Stomach (tissue), 9 donors: ENCODE results near the gene ATP6V0E2. TPM values are rescaled to one million over a fixed set of nuclear protein-coding genes. Genes with fewer than 3 reads are reported as not detected.

ENCODE experiments used
- DNase-seq, 2 donors: peaks; one replicate each; pipeline versions ENCODE4 v3.0.0 to v3.0.0-alpha.2; 2013 to 2019
- H3K27ac ChIP-seq, 5 donors: fragments of 200-600 bp in 4 of 5; sonication (generic) in 4 of 5; one replicate each; pipeline ENCODE4 v1.5.1; 2013 to 2019; ENCODE audit warnings: mild to moderate bottlenecking in 1 of 5, moderate library complexity in 1 of 5
- H3K27me3 ChIP-seq, 3 donors: fragments of 200-600 bp; sonication (generic); one replicate each; pipeline ENCODE4 v1.5.1; 2017 to 2019; ENCODE audit warnings: mixed run types in 1 of 3
- H3K36me3 ChIP-seq, 4 donors: fragments of 200-600 bp; sonication (generic); 1 replicate in 3 of 4; 2 replicates in 1 of 4; pipeline ENCODE4 v1.5.1; 2016 to 2019
- H3K4me1 ChIP-seq, 4 donors: fragments of 200-600 bp; sonication (generic); one replicate each; pipeline ENCODE4 v1.5.1; 2016 to 2019
- H3K4me3 ChIP-seq, 4 donors: fragments of 200-600 bp; sonication (generic) in 3 of 4; one replicate each; pipeline ENCODE4 v1.5.1; 2016 to 2019; ENCODE audit warnings: mild to moderate bottlenecking in 1 of 4
- H3K9me3 ChIP-seq, 4 donors: fragments of 200-600 bp; sonication (generic); one replicate each; pipeline ENCODE4 v1.5.1; 2016 to 2019
- CTCF ChIP-seq, 7 experiments: fragments of 450-650 bp in 4 of 7; fragments of 200-600 bp in 3 of 7; sonication (generic) in 3 of 7; IDR thresholded peaks; one replicate each; pipeline ENCODE4 v1.5.1; 2016 to 2019; ENCODE audit warnings: antibody characterized with exemption in 7 of 7, control low read depth in 2 of 7, mild to moderate bottlenecking in 1 of 7
- EP300 ChIP-seq: sonication (generic); formaldehyde crosslinking; IDR thresholded peaks from one replicate; pipeline ENCODE4 v1.6.1; 2017; ENCODE audit warnings: antibody characterized with exemption
- POLR2A ChIP-seq, 4 donors: fragments of 450-650 bp; IDR thresholded peaks; one replicate each; pipeline ENCODE4 v1.6.1; 2016; ENCODE audit warnings: antibody characterized with exemption in 4 of 4, control low read depth in 2 of 4, mild to moderate bottlenecking in 1 of 4, moderate library complexity in 1 of 4
- POLR2AphosphoS5 ChIP-seq, 3 donors: sonication (generic); formaldehyde crosslinking; IDR thresholded peaks; one replicate each; pipeline ENCODE4 v1.6.1; 2016; ENCODE audit warnings: antibody characterized with exemption in 3 of 3
- WGBS, 5 donors: extraction: QIAGEN DNeasy Blood & Tissue Kit in 3 of 5; methylation state at CpG; one replicate each; pipeline versions ENCODE4 v1.1.5 to v1.1.7; 2013 to 2018; 5-methylcytosine and 5-hydroxymethylcytosine counted together
- intact Hi-C: fragments of 100-400 bp; cut with DNase I; formaldehyde crosslinking; loops from one replicate; pipeline ENCODE4 v1.15.1; 2023; ENCODE audit warnings: low total_unique reads
- polyA plus RNA-seq, 3 donors: library from polyadenylated mRNA; stranded (reverse); fragments of 200-250 nt; gene quantifications; one replicate each; pipeline ENCODE4 v1.2.3, GENCODE V29; 2013
- total RNA-seq, 5 donors: library from RNA; depleted of rRNA; stranded (reverse); fragments of >200 nt; gene quantifications; one replicate each; pipeline versions ENCODE4 v1.1.0 to v1.2.3, GENCODE V29; 2014 to 2016
- donor health status: healthy with polysubstance abuse.
- donor health status: Bipolar disorder and iron deficiency.
- donor health status: healthy.

Gene ATP6V0E2
- total and polyA plus RNA-seq, 8 donors = 5.1 to 83.5 (median 17.1) TPM; not detected in 1

DNA sequence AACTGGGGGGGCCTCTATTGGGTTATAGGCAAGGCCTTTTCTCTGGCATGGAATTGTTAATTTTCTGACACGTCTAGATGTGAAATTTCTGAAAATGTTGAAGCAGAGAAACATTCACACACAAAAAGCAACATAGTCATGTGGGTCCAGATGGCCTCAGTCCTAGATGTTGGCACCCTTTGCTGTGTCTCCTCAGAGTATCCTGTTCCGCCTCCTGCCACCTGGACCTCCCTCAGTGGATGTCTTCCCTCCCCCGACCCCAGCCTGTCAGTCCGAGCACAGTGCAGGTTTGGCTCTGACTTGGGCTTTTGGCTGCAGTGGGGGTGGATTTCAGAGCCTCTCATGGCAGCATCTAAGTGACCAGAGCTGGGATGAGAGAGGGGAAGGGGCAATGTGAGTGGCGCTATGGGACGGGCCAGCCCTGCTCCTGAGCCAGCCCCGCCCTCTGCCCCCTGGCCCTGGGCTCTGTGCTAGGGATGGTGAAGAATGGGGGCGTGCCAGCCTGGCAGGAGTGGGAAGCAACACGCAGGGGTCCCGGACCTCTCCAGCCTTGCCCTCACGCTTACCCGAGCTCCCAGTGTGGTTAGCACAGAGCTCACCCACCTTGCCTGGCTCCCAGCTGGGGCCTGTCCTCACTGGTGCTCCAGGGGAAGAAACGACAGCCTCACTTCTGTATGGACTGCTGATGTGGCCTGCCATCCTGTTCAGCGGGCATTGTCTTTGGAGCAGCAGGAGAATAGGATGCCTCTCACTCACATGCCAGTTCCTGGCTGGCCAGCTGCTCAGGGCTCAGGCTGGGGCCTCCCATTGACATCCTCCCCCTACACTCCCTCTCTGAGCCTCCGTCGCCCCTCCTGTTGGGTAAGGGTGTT lies 6.2 kb downstream of the ATP6V0E2 start:
- no peak overlapping the region for H3K27ac ChIP-seq
- peaks cover 11 to 36% (median 25%) of the 10 kb centered on the region in 4 donors for H3K4me1 ChIP-seq
- DNase-seq = peak in 1 of 2 donors; percentile 3
- H3K4me3 ChIP-seq = no peak overlapping the region
- no peaks in the 10 kb centered on the region for H3K27me3 ChIP-seq
- intact Hi-C loops = no loop called here
- 91 to 94% (median 93%) methylated on average over 14 to 16 of the region's 16 CpGs for WGBS, 5 donors
- peaks cover 0 to 42% (median 12%) of the 10 kb centered on the region in 4 donors for H3K36me3 ChIP-seq
- H3K9me3 ChIP-seq = no peaks in the 10 kb centered on the region
- TF ChIP-seq EP300 (no peak), POLR2A (IDR thresholded peaks at IDR 0.05) (no peak), CTCF (IDR thresholded peaks at IDR 0.05) (no peak), POLR2AphosphoS5 (IDR thresholded peaks at IDR 0.05) (no peak)

DNA sequence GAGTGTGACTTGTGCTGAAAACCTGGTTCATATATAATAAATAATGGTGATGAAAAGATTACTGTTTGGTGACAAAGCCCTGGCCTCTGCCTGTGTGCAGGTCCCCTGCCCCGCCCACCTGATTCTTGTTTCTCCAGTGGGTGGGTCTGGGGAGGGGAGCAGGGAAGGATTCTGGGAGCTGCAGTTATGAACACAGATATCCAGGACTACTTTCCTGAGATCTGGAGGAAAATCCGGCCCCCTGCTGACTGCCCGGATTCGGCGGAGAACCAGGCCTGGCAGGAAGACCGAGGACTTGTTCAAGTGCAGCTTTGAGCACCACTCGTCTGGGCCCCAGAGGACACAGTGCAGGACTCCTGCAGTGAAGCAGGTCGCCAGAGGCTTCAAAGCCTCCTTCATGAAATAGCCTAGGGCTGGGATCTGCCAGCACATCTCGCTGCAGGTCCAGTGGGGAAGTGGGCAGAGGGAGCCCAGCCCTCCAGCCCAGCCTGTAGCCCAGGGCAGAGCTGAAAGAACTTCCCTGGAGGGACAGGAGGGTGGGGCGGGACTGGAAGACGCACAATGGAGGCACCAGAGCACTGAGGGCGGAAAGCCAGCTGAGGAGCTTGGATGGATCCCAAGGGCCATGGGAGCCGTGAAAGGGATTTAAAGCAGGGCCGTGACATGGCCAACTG lies 7.0 kb downstream of the ATP6V0E2 start:
- intact Hi-C loops = no loop called here
- peaks cover 11 to 28% (median 27%) of the 10 kb centered on the region in 4 donors for H3K4me1 ChIP-seq
- no peak overlapping the region for H3K4me3 ChIP-seq
- 78 to 92% (median 82%) methylated on average over 11 to 14 of the region's 14 CpGs for WGBS, 5 donors
- H3K27me3 ChIP-seq = no peaks in the 10 kb centered on the region
- peaks cover 0 to 42% (median 12%) of the 10 kb centered on the region in 4 donors for H3K36me3 ChIP-seq
- no peak for TF ChIP-seq POLR2AphosphoS5 (IDR thresholded peaks at IDR 0.05)
- no peak for TF ChIP-seq EP300
- TF ChIP-seq CTCF (IDR thresholded peaks at IDR 0.05) = no peak
- TF ChIP-seq POLR2A (IDR thresholded peaks at IDR 0.05) = no peak
- peak in 1 of 2 donors; percentile 36 for DNase-seq
- no peaks in the 10 kb centered on the region for H3K9me3 ChIP-seq
- no peak overlapping the region for H3K27ac ChIP-seq

DNA sequence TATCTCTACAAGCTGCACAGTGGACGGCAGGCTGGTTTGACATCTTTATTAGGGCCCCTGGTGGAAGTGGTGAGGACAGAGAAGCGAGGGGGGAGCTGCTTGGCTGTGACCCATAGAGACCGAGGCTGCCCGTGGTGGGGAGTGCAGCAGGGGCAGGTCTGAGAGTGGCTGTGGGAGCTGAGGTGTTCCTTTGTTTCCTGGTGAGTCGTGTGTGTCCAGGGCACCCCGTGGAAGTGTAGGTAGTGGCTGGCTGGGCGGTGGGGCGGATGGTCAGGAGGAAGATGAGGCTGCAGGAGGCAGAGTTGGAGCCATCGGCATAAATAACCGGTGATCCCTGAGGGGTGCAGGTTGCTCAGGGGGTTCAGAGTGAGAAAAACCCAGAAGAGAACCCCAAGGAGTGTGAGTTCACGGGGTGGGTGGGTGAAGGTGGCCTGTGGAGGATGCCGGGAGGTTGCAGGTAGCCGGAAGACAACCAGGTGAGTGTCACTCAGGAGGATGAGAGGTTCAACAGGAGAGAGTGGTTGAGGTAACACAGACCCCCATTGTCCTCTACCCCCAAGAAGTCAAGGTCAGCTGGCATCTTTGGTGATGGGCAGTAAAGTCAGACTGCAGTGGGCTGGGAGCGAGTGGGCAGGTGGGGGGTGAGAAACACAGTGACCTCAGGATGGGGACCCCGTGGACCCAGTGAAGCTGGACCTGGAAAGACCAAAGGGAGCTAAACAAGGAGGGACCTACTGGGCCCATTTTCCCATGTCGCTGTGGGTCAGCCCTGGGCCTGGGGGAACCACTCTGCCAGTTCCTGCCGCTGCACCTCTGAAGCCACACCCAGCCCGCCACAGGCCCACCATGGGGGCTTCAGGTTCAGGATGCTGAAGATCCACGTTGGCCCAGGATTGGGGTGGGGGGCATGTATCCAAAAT lies 7.8 kb downstream of the ATP6V0E2 start:
- Histone ChIP-seq H3K4me1 (peaks cover 11 to 29% (median 27%) of the 10 kb centered on the region in 4 donors), H3K9me3 (no peaks in the 10 kb centered on the region), H3K27me3 (no peaks in the 10 kb centered on the region), H3K4me3 (no peak overlapping the region), H3K27ac (no peak overlapping the region), H3K36me3 (peaks cover 0 to 37% (median 12%) of the 10 kb centered on the region in 4 donors)
- WGBS, 5 donors = 81 to 88% (median 84%) methylated on average over 18 to 19 of the region's 19 CpGs
- intact Hi-C loops = no loop called here
- TF ChIP-seq POLR2AphosphoS5 (IDR thresholded peaks at IDR 0.05) (no peak), EP300 (no peak)
- no peak for DNase-seq

- Histone ChIP-seq H3K27ac (no peak overlapping the region), H3K4me3 (no peak overlapping the region), H3K36me3 (peaks cover 0 to 30% (median 12%) of the 10 kb centered on the region in 4 donors), H3K27me3 (no peaks in the 10 kb centered on the region), H3K9me3 (no peaks in the 10 kb centered on the region), H3K4me1 (peaks cover 11 to 29% (median 27%) of the 10 kb centered on the region in 4 donors)
- DNase-seq = peak in 1 of 2 donors; percentile 48
- intact Hi-C loops = no loop called here
- TF ChIP-seq EP300 (no peak), POLR2A (IDR thresholded peaks at IDR 0.05) (no peak), CTCF (IDR thresholded peaks at IDR 0.05) (no peak), POLR2AphosphoS5 (IDR thresholded peaks at IDR 0.05) (no peak)
- 68 to 72% (median 69%) methylated on average over 11 of the region's 11 CpGs for WGBS, 5 donors
These were observed 8.7 kb downstream of the ATP6V0E2 start for GRCh38 chr7:149882248-149883047.
